K562 (cell line): Measurements from ENCODE around the gene MED20. TPM values are rescaled to one million over a fixed set of nuclear protein-coding genes. Genes with fewer than 3 reads are reported as not detected.

Experiments
- ATAC-seq: fragments of 200-7000 bp; cut with Tn5 transposase; 3 replicates; pipeline ENCODE4 v1.9.1; 2020; ENCODE audit warnings: moderate library complexity
- BruUV-seq: library from RNA; stranded (reverse); fragments of 400-500 nt; replicated peaks from 2 replicates; lab custom pipeline; 2021; lab: Mats Ljungman, UMichigan
- CTCF ChIA-PET: fragments of 300-600 bp; formaldehyde crosslinking; extraction: SDS; loops from one replicate; lab custom pipeline; 2021; ENCODE audit warnings: low intra/inter-chr PET ratio; lab: Yijun Ruan, JAX
- POLR2A ChIA-PET: fragments of 300-600, 350-650 bp; sonication (Branson Sonifier 250); formaldehyde crosslinking; extraction: SDS; loops from one replicate; lab custom pipeline; 2021; ENCODE audit warnings: antibody characterized with exemption, inconsistent platforms; lab: Yijun Ruan, JAX
- DNase-seq, 4 experiments: peaks; one replicate each; pipeline versions ENCODE4 v3.0.0 to v3.0.0-alpha.2; 2011 to 2018; ENCODE audit warnings: low spot score in 3 of 4, mixed read lengths in 3 of 4; ENCODE audit errors: extremely low read depth in 1 of 4
- FAIRE-seq: peaks from 2 replicates; lab custom pipeline; 2011; peaks lifted over from hg19 to GRCh38; lab: Jason Lieb, UNC
- H2AFZ ChIP-seq: 2 replicates; pipeline ENCODE4 v1.6.0; 2011; ENCODE audit warnings: low read depth, low read length, control low read depth, inconsistent platforms
- H3K27ac ChIP-seq: fragments of 200-600 bp; 3 replicates; pipeline ENCODE4 v1.8.0; 2011; ENCODE audit warnings: low read depth, mild to moderate bottlenecking, control low read depth, inconsistent platforms, low read length, moderate library complexity, mixed read lengths; ENCODE audit errors: extremely low read depth
- H3K27me3 ChIP-seq, 2 experiments: fragments of 300-600 bp in 1 of 2; 2 replicates in 1 of 2; 3 replicates in 1 of 2; pipeline versions ENCODE4 v1.6.0 to v1.8.0; 2011; ENCODE audit warnings: inconsistent platforms in 2 of 2, low read length in 2 of 2, mild to moderate bottlenecking in 1 of 2, mixed read lengths in 1 of 2, moderate library complexity in 1 of 2; ENCODE audit not compliant: control insufficient read depth in 2 of 2, insufficient read depth in 2 of 2
- H3K36me3 ChIP-seq: fragments of 300-600 bp; 3 replicates; pipeline ENCODE4 v1.8.0; 2011; ENCODE audit warnings: mild to moderate bottlenecking, low read length, inconsistent platforms; ENCODE audit not compliant: control insufficient read depth, insufficient read depth
- H3K4me1 ChIP-seq, 2 experiments: fragments of 200-600 bp in 1 of 2; replicated peaks in 1 of 2; 2 replicates in 1 of 2; 3 replicates in 1 of 2; pipeline versions ENCODE4 v1.5.1 to v1.8.0; 2011; ENCODE audit warnings: inconsistent platforms in 2 of 2, low read length in 2 of 2, mild to moderate bottlenecking in 1 of 2, mixed read lengths in 1 of 2, moderate library complexity in 1 of 2; ENCODE audit not compliant: control insufficient read depth in 2 of 2, insufficient read depth in 2 of 2
- H3K4me2 ChIP-seq: 2 replicates; pipeline ENCODE4 v1.6.1; 2011; ENCODE audit warnings: low read length, control low read depth, inconsistent platforms, mixed read lengths; ENCODE audit not compliant: insufficient read depth
- H3K4me3 ChIP-seq: fragments of 200-600 bp; sonication (generic), shearing (Covaris generic); 2 replicates; pipeline ENCODE4 v1.5.1; 2016; ENCODE audit warnings: control low read depth, inconsistent platforms
- H3K79me2 ChIP-seq: fragments of 200-600 bp; 3 replicates; pipeline ENCODE4 v1.8.0; 2011; ENCODE audit warnings: low read length, inconsistent platforms; ENCODE audit not compliant: control insufficient read depth, insufficient read depth
- H3K9ac ChIP-seq, 2 experiments: 2 replicates each; pipeline versions ENCODE4 v1.6.0 to v1.6.1; 2011; ENCODE audit warnings: low read depth in 2 of 2, low read length in 2 of 2, control low read depth in 1 of 2, inconsistent platforms in 1 of 2, mild to moderate bottlenecking in 1 of 2, mixed read lengths in 1 of 2; ENCODE audit not compliant: insufficient read depth in 1 of 2
- H3K9me1 ChIP-seq: one replicate; pipeline ENCODE4 v1.6.0; 2011; ENCODE audit warnings: inconsistent platforms, mild to moderate bottlenecking, low read length, moderate library complexity; ENCODE audit not compliant: control insufficient read depth, insufficient read depth
- H3K9me3 ChIP-seq: replicated peaks from 2 replicates; pipeline ENCODE4 v1.5.1; 2011; ENCODE audit warnings: low read depth, low read length, inconsistent platforms; ENCODE audit not compliant: control insufficient read depth, insufficient read depth
- H4K20me1 ChIP-seq: replicated peaks from 2 replicates; pipeline ENCODE4 v1.6.1; 2011; ENCODE audit warnings: low read length, inconsistent platforms, mixed read lengths; ENCODE audit not compliant: control insufficient read depth, insufficient read depth
- BRCA1 ChIP-seq, 2 experiments: fragments of 450-650 bp in 1 of 2; sonication (generic) in 1 of 2; formaldehyde crosslinking in 1 of 2; IDR thresholded peaks; 2 replicates each; pipeline versions ENCODE4 v1.5.0 to v1.6.1; 2017 to 2020; ENCODE audit warnings: mild to moderate bottlenecking in 1 of 2, missing genetic modification reagents in 1 of 2
- FOXA1 ChIP-seq: fragments of 450-650 bp; IDR thresholded peaks from 2 replicates; pipeline ENCODE4 v1.6.1; 2016; ENCODE audit warnings: mild to moderate bottlenecking, borderline replicate concordance
- HEY1 ChIP-seq: fragments of 250-450 bp; sonication (Bioruptor Pico); IDR thresholded peaks from 2 replicates; pipeline ENCODE4 v1.5.0; 2020; ENCODE audit warnings: mild to moderate bottlenecking, moderate library complexity, borderline replicate concordance
- NFE2L1 ChIP-seq: fragments of 450-650 bp; IDR thresholded peaks from 2 replicates; pipeline ENCODE4 v1.6.1; 2016; ENCODE audit warnings: missing genetic modification characterization, low read depth, mild to moderate bottlenecking, missing compliant biosample characterization, moderate library complexity, borderline replicate concordance
- RBM17 ChIP-seq: fragments of 200-400 bp; formaldehyde crosslinking; IDR thresholded peaks from 2 replicates; pipeline ENCODE4 v1.6.1; 2017; ENCODE audit warnings: low read depth, mild to moderate bottlenecking, low read length, borderline replicate concordance
- ZFP1 ChIP-seq: fragments of 450-650 bp; formaldehyde crosslinking; IDR thresholded peaks from 2 replicates; pipeline ENCODE4 v1.4.0; 2020; ENCODE audit warnings: mild to moderate bottlenecking, mixed read lengths
- WGBS: fragments of 100-300 bp; shearing (Covaris generic); methylation state at CpG from one replicate; pipeline ENCODE4 v1.1.6; 2016; ENCODE audit warnings: low coverage, mixed read lengths; ENCODE audit not compliant: insufficient coverage; ENCODE audit errors: missing lambda C conversion rate; 5-methylcytosine and 5-hydroxymethylcytosine counted together
- in situ Hi-C: fragments of 300-500 bp; cut with MboI; formaldehyde crosslinking; loops from 4 replicates; pipeline ENCODE4 v1.15.0; 2018; ENCODE audit warnings: inconsistent platforms, mixed read lengths
- intact Hi-C: fragments of 100-400 bp; cut with micrococcal nuclease; formaldehyde crosslinking; loops from 2 replicates; pipeline ENCODE4 v1.14.2; 2022
- polyA plus RNA-seq, 8 experiments: library from polyadenylated mRNA; depleted of rRNA in 4 of 8; stranded (reverse) in 5 of 8; unstranded in 3 of 8; fragments of >200 nt; fragmentation: Nextera tagmentation in 2 of 8; fragmentation: Illumina TruSeq in 1 of 8; extraction: Ambion mirVana in 2 of 8; extraction: Trizol in 1 of 8; gene quantifications; 2 replicates each; pipeline versions ENCODE4 v1.2.1 to v1.2.3, GENCODE V29; 2011 to 2014; ENCODE audit warnings: inconsistent platforms in 1 of 8, missing spikeins in 1 of 8
- total RNA-seq, 7 experiments: library from RNA; depleted of rRNA in 6 of 7; stranded (reverse); fragments of >200 nt in 6 of 7; fragmentation: Illumina TruSeq in 2 of 7; extraction: Trizol in 2 of 7; gene quantifications; 2 replicates each; pipeline versions ENCODE4 v1.2.1 to v1.2.3, GENCODE V29; 2011 to 2021; ENCODE audit warnings: low replicate concordance in 1 of 7

MED20 gene
- total and polyA plus RNA-seq, 9 of the 15 experiments (the other 6 are each of a cell fraction or from before 2014, with no cell fraction given) = 27.3 to 80.9 (median 46.0) TPM

GRCh38 chr6:41872147-41872546, 48.8 kb downstream of the MED20 start:
- ATAC-seq (no peak), DNase-seq (no peak), FAIRE-seq (no peak)
- no peaks in the 10 kb centered on the region for H3K79me2 ChIP-seq
- H3K4me2 ChIP-seq = no peak overlapping the region
- no peaks in the 10 kb centered on the region for H3K9me1 ChIP-seq
- no peak overlapping the region for H3K4me3 ChIP-seq
- POLR2A ChIA-PET = interaction anchor here (0.7 to 3.2 kb wide), 2 partner anchors 24 to 83 kb away, joined by 3 to 9 read pairs; partner anchors contain the start of gene USP49
- H3K9me3 ChIP-seq = no peaks in the 10 kb centered on the region
- CTCF ChIA-PET = no interaction called here
- H3K9ac ChIP-seq = no peak overlapping the region
- H3K27me3 ChIP-seq = no peaks in the 10 kb centered on the region
- no peak overlapping the region for H3K27ac ChIP-seq
- no TSS peak for BruUV-seq
- 83% methylated on average over 12 of the region's 13 CpGs for WGBS
- H3K4me1 ChIP-seq = no peaks in the 10 kb centered on the region
- no peak overlapping the region for H2AFZ ChIP-seq
- in situ Hi-C loops (no loop called here), intact Hi-C loops (no loop called here)
- H3K36me3 ChIP-seq = peaks cover 6% of the 10 kb centered on the region; the same call in 2 of the 3 replicates
- no peaks in the 10 kb centered on the region for H4K20me1 ChIP-seq
- no peak for TF ChIP-seq ZFP1 (CRISPR knock-in tag)
- TF ChIP-seq FOXA1 = no peak
- no peak for TF ChIP-seq NFE2L1 (tag)

- BruUV-seq = no TSS peak
- CTCF ChIA-PET = no interaction called here
These were observed 49.2 kb downstream of the MED20 start for GRCh38 chr6:41871691-41872090.

More at GRCh38 chr6:41871691-41872090, 49.2 kb downstream of the MED20 start:
- H3K27ac ChIP-seq = no peak overlapping the region
- H2AFZ ChIP-seq = no peak overlapping the region
- POLR2A ChIA-PET = interaction anchor here (0.7 kb wide), 1 partner anchor 83 kb away, joined by 3 read pairs; no protein-coding TSS in a partner anchor
- DNase-seq = no peak
- no peak for TF ChIP-seq HEY1 (CRISPR knock-in tag)
- TF ChIP-seq RBM17 = no peak
- no peak for TF ChIP-seq BRCA1 (IDR thresholded peaks at IDR 0.05)
- no peak for TF ChIP-seq BRCA1 (CRISPR knock-in tag; IDR thresholded peaks at IDR 0.05)
- H3K9me1 ChIP-seq = no peaks in the 10 kb centered on the region
- intact Hi-C loops (no loop called here), in situ Hi-C loops (no loop called here)
- no peaks in the 10 kb centered on the region for H4K20me1 ChIP-seq
- H3K36me3 ChIP-seq = peaks cover 6% of the 10 kb centered on the region; the same call in 2 of the 3 replicates
- ATAC-seq = no peak
- H3K4me3 ChIP-seq = no peak overlapping the region
- no peaks in the 10 kb centered on the region for H3K79me2 ChIP-seq
- no peak overlapping the region for H3K4me2 ChIP-seq
- no peaks in the 10 kb centered on the region for H3K9me3 ChIP-seq
- 66% methylated on average over 2 of the region's 2 CpGs for WGBS
- no peaks in the 10 kb centered on the region for H3K27me3 ChIP-seq
- no peak overlapping the region for H3K9ac ChIP-seq
- H3K4me1 ChIP-seq = no peaks in the 10 kb centered on the region
- FAIRE-seq = no peak
